Mesangial cell (primary cell): Measurements from ENCODE around the gene SLC16A7. TPM values are rescaled to one million over a fixed set of nuclear protein-coding genes. Genes with fewer than 3 reads are reported as not detected.

Experiments used
- total RNA-seq: library from RNA; depleted of rRNA; stranded (reverse); fragments of >200 nt; gene quantifications from 2 replicates; pipeline ENCODE4 v1.2.3, GENCODE V29; 2015

The SLC16A7 gene
- total RNA-seq = 9.9 and 14.5 TPM in 2 replicates

GRCh38 chr12:59595883-59596540 lies at the start of gene SLC16A7:
Gene SLC16A7, plus strand, starts transcription at chr12:59596029. Its CDS starts 108,773 bp downstream, at chr12:59704802.

